HL-60 (cell line): ENCODE data around the gene NR3C2.

Source experiments
- DNase-seq, 2 experiments: peaks; one replicate each; pipeline ENCODE4 v3.0.0-alpha.2; 2010 to 2020; ENCODE audit warnings: low read depth in 1 of 2, low spot score in 1 of 2
- H3K27ac ChIP-seq: fragments of 250-450 bp; sonication (Bioruptor Pico); replicated peaks from 2 replicates; pipeline ENCODE4 v1.5.1; 2020; ENCODE audit warnings: mild to moderate bottlenecking, moderate library complexity
- H3K27me3 ChIP-seq: fragments of 250-450 bp; sonication (Bioruptor Pico); 2 replicates; pipeline ENCODE4 v1.5.1; 2021; ENCODE audit warnings: mild to moderate bottlenecking, moderate library complexity; ENCODE audit not compliant: insufficient read depth, poor library complexity, severe bottlenecking
- H3K4me3 ChIP-seq: replicated peaks from 2 replicates; pipeline ENCODE4 v1.5.1; 2011; ENCODE audit warnings: mild to moderate bottlenecking, control low read depth, low read length; ENCODE audit not compliant: insufficient read depth
- CTCF ChIP-seq: IDR thresholded peaks from one replicate; pipeline ENCODE4 v1.5.1; 2011; ENCODE audit warnings: low read length, control low read depth, inconsistent platforms; ENCODE audit not compliant: insufficient read depth
- GABPA ChIP-seq: IDR thresholded peaks from 2 replicates; pipeline ENCODE4 v1.6.1; 2012; ENCODE audit warnings: low read depth
- POLR2AphosphoS5 ChIP-seq: IDR thresholded peaks from 2 replicates; pipeline ENCODE4 v1.6.1; 2012; ENCODE audit warnings: low read depth
- REST ChIP-seq: IDR thresholded peaks from 2 replicates; pipeline ENCODE4 v1.6.1; 2012; ENCODE audit warnings: low read depth; ENCODE audit not compliant: insufficient replicate concordance
- SPI1 ChIP-seq: IDR thresholded peaks from 2 replicates; pipeline ENCODE4 v1.6.1; 2012; ENCODE audit warnings: low read depth, mild to moderate bottlenecking, borderline replicate concordance

The NR3C2 gene

GRCh38 chr4:148364525-148364924 is 77.7 kb downstream of the NR3C2 start:
- no peak overlapping the region for H3K4me3 ChIP-seq
- no peaks in the 10 kb centered on the region for H3K27me3 ChIP-seq
- no peak overlapping the region for H3K27ac ChIP-seq
- no peak for DNase-seq
- TF ChIP-seq SPI1 (no peak), REST (no peak), CTCF (no peak), POLR2AphosphoS5 (no peak), GABPA (no peak)

- no peaks in the 10 kb centered on the region for H3K27me3 ChIP-seq
- DNase-seq, result no peak
- no peak overlapping the region for H3K4me3 ChIP-seq
- no peak overlapping the region for H3K27ac ChIP-seq
- TF ChIP-seq GABPA (no peak), POLR2AphosphoS5 (no peak), REST (no peak), SPI1 (no peak), CTCF (no peak)
Measured at GRCh38 chr4:148359769-148360168, 82.4 kb downstream of the NR3C2 start.

- no peak for DNase-seq
- no peak for TF ChIP-seq CTCF
- no peak for TF ChIP-seq REST
- no peak for TF ChIP-seq GABPA
- TF ChIP-seq POLR2AphosphoS5, result no peak
- TF ChIP-seq SPI1, result no peak
- Histone ChIP-seq H3K4me3 (no peak overlapping the region), H3K27ac (no peak overlapping the region), H3K27me3 (no peaks in the 10 kb centered on the region)
Measured at GRCh38 chr4:148355442-148356123, 86.6 kb downstream of the NR3C2 start.
